Loucy (cell line): Measurements from ENCODE around the gene TCAF2.
"Not testable (repeated sequence)": the region's sequence is repeated elsewhere in the genome, so short reads cannot be mapped to it uniquely, and the experiment has no call there.

Experiments
- EZH2phosphoT487 ChIP-seq: fragments of 200-600 bp; IDR thresholded peaks from 2 replicates; pipeline ENCODE4 v1.6.1; 2018; ENCODE audit warnings: antibody characterized with exemption, mild to moderate bottlenecking, moderate library complexity, borderline replicate concordance
- TF ChIP-seq, protein P1 (sequence below): fragments of 200-600 bp; sonication (generic); conservative IDR thresholded peaks from 2 replicates; pipeline ENCODE4 v1.5.1; 2014; ENCODE audit warnings: mild to moderate bottlenecking, antibody characterized with exemption, low read length

DNA sequence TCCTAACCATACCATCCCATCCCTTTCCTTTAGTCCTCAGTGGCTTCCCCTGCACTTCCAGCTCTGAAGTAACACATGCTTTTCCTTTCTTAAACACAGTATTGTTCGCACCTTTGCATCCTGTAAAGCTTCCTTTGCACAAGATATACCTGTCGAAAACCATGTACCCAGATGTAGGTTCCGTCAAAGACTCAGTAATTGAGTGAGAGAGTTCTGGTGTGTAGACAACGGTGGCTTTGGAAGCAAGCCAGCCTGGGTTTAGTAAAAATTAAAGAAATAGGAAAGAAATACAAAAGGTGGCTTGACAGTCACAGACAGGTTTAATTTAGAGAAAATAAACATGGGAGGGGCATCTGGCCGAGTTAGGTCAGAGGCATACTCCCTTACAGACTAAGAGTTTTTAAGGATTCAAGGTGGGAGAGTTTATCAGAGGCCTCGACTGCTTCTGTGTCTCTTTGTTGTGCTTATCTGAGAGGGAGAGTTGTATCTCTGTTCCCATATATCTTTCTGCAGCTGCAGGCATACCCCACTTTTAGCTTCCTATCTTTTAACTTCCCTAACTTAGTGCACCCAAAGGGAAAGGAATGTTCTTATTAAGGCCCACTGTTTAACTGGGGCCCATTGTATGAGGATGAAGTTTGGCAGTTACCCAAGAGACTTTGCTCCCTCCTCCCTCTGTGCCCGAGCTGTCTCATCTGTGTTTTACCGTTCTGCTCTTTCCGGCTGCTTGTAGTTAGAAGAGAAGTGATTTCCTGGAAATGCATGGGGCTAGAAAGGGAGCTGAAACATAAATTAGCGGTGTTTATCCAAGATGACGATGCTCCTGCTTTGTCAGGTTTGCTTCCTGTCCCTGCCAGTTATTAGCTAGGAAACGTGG lies 14.8 kb downstream of the TCAF2 start:
- TF ChIP-seq, protein P1, sequence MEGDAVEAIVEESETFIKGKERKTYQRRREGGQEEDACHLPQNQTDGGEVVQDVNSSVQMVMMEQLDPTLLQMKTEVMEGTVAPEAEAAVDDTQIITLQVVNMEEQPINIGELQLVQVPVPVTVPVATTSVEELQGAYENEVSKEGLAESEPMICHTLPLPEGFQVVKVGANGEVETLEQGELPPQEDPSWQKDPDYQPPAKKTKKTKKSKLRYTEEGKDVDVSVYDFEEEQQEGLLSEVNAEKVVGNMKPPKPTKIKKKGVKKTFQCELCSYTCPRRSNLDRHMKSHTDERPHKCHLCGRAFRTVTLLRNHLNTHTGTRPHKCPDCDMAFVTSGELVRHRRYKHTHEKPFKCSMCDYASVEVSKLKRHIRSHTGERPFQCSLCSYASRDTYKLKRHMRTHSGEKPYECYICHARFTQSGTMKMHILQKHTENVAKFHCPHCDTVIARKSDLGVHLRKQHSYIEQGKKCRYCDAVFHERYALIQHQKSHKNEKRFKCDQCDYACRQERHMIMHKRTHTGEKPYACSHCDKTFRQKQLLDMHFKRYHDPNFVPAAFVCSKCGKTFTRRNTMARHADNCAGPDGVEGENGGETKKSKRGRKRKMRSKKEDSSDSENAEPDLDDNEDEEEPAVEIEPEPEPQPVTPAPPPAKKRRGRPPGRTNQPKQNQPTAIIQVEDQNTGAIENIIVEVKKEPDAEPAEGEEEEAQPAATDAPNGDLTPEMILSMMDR: not testable (repeated sequence)
- TF ChIP-seq EZH2phosphoT487: not testable (repeated sequence)
